Cardiac atrium fibroblast (primary cell): ENCODE data around the gene PTTG1IP2. TPM values are rescaled to one million over a fixed set of nuclear protein-coding genes. Genes with fewer than 3 reads are reported as not detected.

Experiments
- total RNA-seq: library from RNA; depleted of rRNA; stranded (reverse); fragments of >200 nt; gene quantifications from 2 replicates; pipeline ENCODE4 v1.2.3, GENCODE V29; 2015

The PTTG1IP2 gene
- not detected in 2 replicates for total RNA-seq

DNA sequence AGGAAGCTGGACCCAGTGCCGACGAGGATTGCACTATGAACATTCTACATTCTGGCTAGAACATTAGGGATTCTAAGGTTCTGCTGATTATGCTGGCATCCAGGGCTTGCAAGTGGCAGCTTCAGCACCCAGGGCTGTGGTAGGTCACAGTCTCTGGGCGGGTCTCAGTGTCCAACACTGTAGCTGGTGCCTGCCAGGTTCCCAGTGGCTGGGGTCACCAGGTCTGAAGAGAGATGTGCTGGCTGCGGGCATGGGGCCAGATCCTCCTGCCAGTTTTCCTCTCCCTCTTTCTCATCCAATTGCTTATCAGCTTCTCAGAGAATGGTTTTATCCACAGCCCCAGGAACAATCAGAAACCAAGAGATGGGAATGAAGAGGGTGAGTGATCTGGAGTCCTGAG is at the start of gene PTTG1IP2:
Gene PTTG1IP2, plus strand, starts transcription at position 86 of the 400 bp plus-strand sequence. Its CDS starts 148 bp downstream, at position 234.

Other genes with a start within 250 kb of the PTTG1IP2 start
- 1.8 and 4.1 TPM in 2 replicates for gene CFAP69, start 224.5 kb upstream of the PTTG1IP2 start, total RNA-seq
- not detected in 2 replicates for gene FAM237B, start 148.3 kb upstream of the PTTG1IP2 start, total RNA-seq
- gene GTPBP10, start 122.9 kb upstream of the PTTG1IP2 start, total RNA-seq, result 11.4 and 16.4 TPM in 2 replicates
- 14.7 and 14.8 TPM in 2 replicates for gene CLDN12, start 66.2 kb upstream of the PTTG1IP2 start, total RNA-seq
- 15.9 and 17.7 TPM in 2 replicates for gene CDK14, start 126.7 kb downstream of the PTTG1IP2 start, total RNA-seq